ENCODE data around the gene GRM1. TPM values are rescaled to one million over a fixed set of nuclear protein-coding genes. Genes with fewer than 3 reads are reported as not detected.
"Not testable (repeated sequence)": the region's sequence is repeated elsewhere in the genome, so short reads cannot be mapped to it uniquely, and the experiment has no call there.

GRM1 gene
- total and polyA plus RNA-seq, 3 donors from 2014 or later: 1.3 to 5.6 (median 2.0) TPM

- no peaks in the 10 kb centered on the region for H3K36me3 ChIP-seq (ENCODE audit: low read depth, missing control alignments)
- no peaks in the 10 kb centered on the region for H3K4me1 ChIP-seq
- WGBS, 2 donors: 84 to 98% methylated on average over 2 of the region's 2 CpGs
- H3K27ac ChIP-seq: no peak overlapping the region
- intact Hi-C loops (cut with DNase I; ENCODE audit: low total_unique reads): no loop called here
- H3K4me3 ChIP-seq: no peak overlapping the region
- no peaks in the 10 kb centered on the region for H3K27me3 ChIP-seq
- H3K9me3 ChIP-seq: no peaks in the 10 kb centered on the region
- TF ChIP-seq POLR2A (IDR thresholded peaks at IDR 0.05) (no peak), CTCF (IDR thresholded peaks at IDR 0.05) (no peak)
- no peak for DNase-seq
Observed at GRCh38 chr6:146265056-146265455, 236.2 kb downstream of the GRM1 start.

- Histone ChIP-seq H3K9me3 (no peaks in the 10 kb centered on the region), H3K27me3 (no peaks in the 10 kb centered on the region), H3K4me1 (no peaks in the 10 kb centered on the region), H3K27ac (no peak overlapping the region), H3K36me3 (ENCODE audit: low read depth, missing control alignments) (no peaks in the 10 kb centered on the region), H3K4me3 (no peak overlapping the region)
- intact Hi-C loops (cut with DNase I; ENCODE audit: low total_unique reads): no loop called here
- peak; percentile 18 for DNase-seq
- 58 to 67% methylated on average over 8 to 18 of the region's 18 CpGs for WGBS, 2 donors
- TF ChIP-seq CTCF (IDR thresholded peaks at IDR 0.05): no peak
- no peak for TF ChIP-seq POLR2A (IDR thresholded peaks at IDR 0.05)
Observed at GRCh38 chr6:146267447-146267846, 238.6 kb downstream of the GRM1 start.

GRCh38 chr6:146267946-146268345 is 239.1 kb downstream of the GRM1 start:
- no peaks in the 10 kb centered on the region for H3K9me3 ChIP-seq
- no peak overlapping the region for H3K4me3 ChIP-seq
- no peaks in the 10 kb centered on the region for H3K27me3 ChIP-seq
- DNase-seq: no peak
- intact Hi-C loops (cut with DNase I; ENCODE audit: low total_unique reads): no loop called here
- WGBS, 2 donors: 61 to 76% methylated on average over 1 of the region's 1 CpG
- TF ChIP-seq CTCF (IDR thresholded peaks at IDR 0.05) (no peak), POLR2A (IDR thresholded peaks at IDR 0.05) (no peak)
- no peaks in the 10 kb centered on the region for H3K4me1 ChIP-seq
- no peaks in the 10 kb centered on the region for H3K36me3 ChIP-seq (ENCODE audit: low read depth, missing control alignments)
- H3K27ac ChIP-seq: no peak overlapping the region

GRCh38 chr6:146269482-146269881 is 240.6 kb downstream of the GRM1 start:
- no peak for DNase-seq
- no peaks in the 10 kb centered on the region for H3K9me3 ChIP-seq
- no peaks in the 10 kb centered on the region for H3K4me1 ChIP-seq
- H3K27ac ChIP-seq: no peak overlapping the region
- intact Hi-C loops (cut with DNase I; ENCODE audit: low total_unique reads): no loop called here
- H3K4me3 ChIP-seq: no peak overlapping the region
- no peaks in the 10 kb centered on the region for H3K36me3 ChIP-seq (ENCODE audit: low read depth, missing control alignments)
- TF ChIP-seq POLR2A (IDR thresholded peaks at IDR 0.05): no peak
- H3K27me3 ChIP-seq: no peaks in the 10 kb centered on the region

- H3K36me3 ChIP-seq (ENCODE audit: low read depth, missing control alignments); H3K27ac ChIP-seq; H3K9me3 ChIP-seq; intact Hi-C loops (cut with DNase I; ENCODE audit: low total_unique reads); H3K4me3 ChIP-seq; H3K27me3 ChIP-seq; H3K4me1 ChIP-seq: not testable (repeated sequence)
- peak; percentile 66 for DNase-seq
- WGBS, 2 donors: 13 to 38% methylated on average over 1 of the region's 1 CpG
Observed at GRCh38 chr6:146271163-146271562, 242.3 kb downstream of the GRM1 start.

GRCh38 chr6:146273490-146273889 is 244.6 kb downstream of the GRM1 start:
- Histone ChIP-seq H3K4me1 (no peaks in the 10 kb centered on the region), H3K27ac (no peak overlapping the region), H3K4me3 (no peak overlapping the region), H3K27me3 (no peaks in the 10 kb centered on the region), H3K36me3 (ENCODE audit: low read depth, missing control alignments) (no peaks in the 10 kb centered on the region), H3K9me3 (no peaks in the 10 kb centered on the region)
- DNase-seq: no peak
- intact Hi-C loops (cut with DNase I; ENCODE audit: low total_unique reads): no loop called here
- no peak for TF ChIP-seq POLR2A (IDR thresholded peaks at IDR 0.05)
